Activated CD4-positive, alpha-beta T cell treated with anti-CD3 and anti-CD28 coated beads for 36 hours (primary cell): ENCODE results near the gene NPW. TPM values are rescaled to one million over a fixed set of nuclear protein-coding genes. Genes with fewer than 3 reads are reported as not detected.
A peak's percentile ranks its signal among the peaks of the same experiment; 100 is the strongest.

ENCODE experiments used
- ATAC-seq: fragments of 200-7000 bp; cut with Tn5 transposase; one replicate; pipeline ENCODE4 v1.10.0; 2021; ENCODE audit warnings: mild to moderate bottlenecking, moderate library complexity
- CTCF ChIA-PET: fragments of 350-600 bp; sonication (Branson Sonifier 250); formaldehyde crosslinking; loops from one replicate; lab custom pipeline; 2021; ENCODE audit warnings: antibody characterized with exemption; lab: Charles Lee
- POLR2A ChIA-PET: fragments of 350-600 bp; sonication (Branson Sonifier 250); formaldehyde crosslinking; loops from one replicate; lab custom pipeline; 2021; ENCODE audit warnings: antibody characterized with exemption, inconsistent platforms; lab: Charles Lee
- DNase-seq: peaks from one replicate; pipeline ENCODE4 v3.0.0-alpha.2; 2020
- H3K27ac Mint-ChIP-seq: one replicate; pipeline ENCODE4 v1.8.0; 2021; ENCODE audit warnings: mixed read lengths
- H3K27me3 Mint-ChIP-seq: one replicate; pipeline ENCODE4 v1.8.0; 2021; ENCODE audit warnings: mixed read lengths
- H3K36me3 Mint-ChIP-seq: one replicate; pipeline ENCODE4 v1.8.0; 2021; ENCODE audit warnings: low read depth, mixed read lengths
- H3K4me1 Mint-ChIP-seq: one replicate; pipeline ENCODE4 v1.8.0; 2021; ENCODE audit warnings: mixed read lengths
- H3K4me3 Mint-ChIP-seq: one replicate; pipeline ENCODE4 v1.8.0; 2021; ENCODE audit warnings: mild to moderate bottlenecking, moderate library complexity, mixed read lengths
- H3K9me3 Mint-ChIP-seq: one replicate; pipeline ENCODE4 v1.8.0; 2021; ENCODE audit warnings: low read depth, mixed read lengths
- intact Hi-C, 2 experiments: fragments of 100-400 bp; cut with DNase I in 1 of 2; cut with micrococcal nuclease in 1 of 2; formaldehyde crosslinking; loops; one replicate each; pipeline versions ENCODE4 v1.14.2 to v1.15.1; 2022 to 2024; cut with DNase I, micrococcal nuclease
- total RNA-seq, 2 experiments: library from RNA; stranded (reverse); gene quantifications; one replicate each; pipeline ENCODE4 v1.2.3, GENCODE V29; 2021

Gene NPW
- total RNA-seq: 1 to 10 TPM; 2.0 to 2.8 TPM

DNA sequence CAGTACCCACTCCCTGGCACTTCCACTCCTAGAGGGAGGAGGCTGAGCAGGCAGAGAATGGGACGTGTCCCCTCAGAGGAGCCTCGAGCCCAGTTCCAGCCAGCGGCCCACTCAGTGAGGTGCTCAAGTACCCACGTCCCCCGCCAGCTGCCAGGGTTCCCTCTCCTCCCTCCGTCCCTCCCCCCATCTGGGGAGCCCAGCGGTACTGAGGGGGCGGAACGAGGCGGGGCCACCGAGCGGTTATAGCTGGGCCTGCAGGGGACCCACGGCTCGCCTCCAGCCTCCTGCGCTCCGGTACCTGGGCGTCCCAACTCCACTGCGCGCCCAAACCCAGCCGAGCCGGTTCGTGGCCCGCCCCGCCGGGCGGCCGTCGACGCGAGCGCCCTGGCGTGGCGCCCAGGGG, at the start of gene NPW:
TSS of gene NPW (plus strand) at position 268 of the 403 bp plus-strand sequence.
- H3K36me3 Mint-ChIP-seq: no peaks in the 10 kb centered on the region
- H3K27me3 Mint-ChIP-seq: peaks cover 22% of the 10 kb centered on the region
- no peaks in the 10 kb centered on the region for H3K9me3 Mint-ChIP-seq
- H3K27ac Mint-ChIP-seq: no peak within 1 kb of the TSS
- no peak for ATAC-seq
- ChIA-PET CTCF (interaction anchor here (0.5 to 1.5 kb wide), 2 partner anchors 38 to 121 kb away, joined by 3 to 7 read pairs; partner anchors contain the start of gene NOXO1), POLR2A (interaction anchor here (1.2 kb wide), 1 partner anchor 136 kb away, joined by 4 read pairs; the partner anchor contains the start of gene TRAF7)
- DNase-seq: peak; percentile 58
- intact Hi-C loops: no loop called here
- peaks cover 15% of the 10 kb centered on the region for H3K4me1 Mint-ChIP-seq
- H3K4me3 Mint-ChIP-seq: no peak within 1 kb of the TSS

GRCh38 chr16:1971796-1972489, 47.6 kb upstream of the NPW start, which contains the start of gene TBL3:
TBL3 (plus strand) TSS chr16:1972053; CDS start chr16:1972165, 112 bp downstream.
- CTCF ChIA-PET: interaction anchor here (0.9 to 1.8 kb wide), 5 partner anchors 11 to 29 kb away, joined by 3 to 8 read pairs (median 4); partner anchors contain the start of genes GFER and MSRB1
- no peaks in the 10 kb centered on the region for H3K9me3 Mint-ChIP-seq

DNA sequence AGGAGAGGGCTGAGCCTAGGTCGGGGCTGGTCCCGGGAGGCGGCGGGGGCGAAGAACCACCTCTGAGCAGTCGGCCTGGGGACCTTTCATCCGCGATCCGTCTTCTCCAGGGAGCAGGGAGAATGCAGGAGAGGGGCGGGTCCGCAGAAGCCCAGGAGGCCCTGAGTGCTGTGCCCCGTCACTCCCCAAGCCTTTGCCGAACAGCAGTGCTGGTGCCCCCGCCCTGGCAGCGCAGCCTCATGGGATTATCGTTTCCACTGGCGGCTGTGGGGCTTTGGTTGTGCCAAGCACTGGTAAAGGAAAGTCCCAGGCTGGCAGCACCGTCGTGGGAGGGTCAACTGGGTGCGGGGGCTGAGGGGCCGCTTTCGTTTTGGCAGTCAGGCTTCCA, 47.1 kb upstream of the NPW start:
- POLR2A ChIA-PET: interaction anchor here (0.8 to 2.3 kb wide), 2 partner anchors 12 to 29 kb away, joined by 5 to 14 read pairs; partner anchors contain the start of gene MSRB1
- Mint-ChIP-seq H3K4me3 (peak overlapping the region; percentile 99), H3K27me3 (no peaks in the 10 kb centered on the region), H3K9me3 (no peaks in the 10 kb centered on the region), H3K27ac (peak overlapping the region; percentile 31), H3K36me3 (peaks cover 36% of the 10 kb centered on the region), H3K4me1 (peaks cover 16% of the 10 kb centered on the region)
- intact Hi-C loops: loop anchor here (1.0 to 5.0 kb wide), 6 partner anchors 12 to 552 kb away; partner anchors contain the start of genes GFER (in 1 of the 2), NTHL1 (in 1 of the 2), RNPS1 (in 1 of the 2) and SYNGR3 (in 1 of the 2)
- DNase-seq (peak; percentile 47), ATAC-seq (peak; percentile 3)
- CTCF ChIA-PET: interaction anchor here (0.9 to 1.0 kb wide), 2 partner anchors 10 to 12 kb away, joined by 3 read pairs; partner anchors contain the start of gene GFER

More at GRCh38 chr16:1971796-1972489, 47.6 kb upstream of the NPW start, which contains the start of gene TBL3:
- intact Hi-C loops: loop anchor here (1.0 to 5.0 kb wide), 10 partner anchors 12 to 552 kb away; partner anchors contain the start of genes MSRB1 (in 2 of the 2), E4F1 (in 1 of the 2), GFER (in 1 of the 2) and NTHL1 (in 1 of the 2)
- Mint-ChIP-seq H3K36me3 (peaks cover 33% of the 10 kb centered on the region), H3K4me3 (peak within 1 kb of the TSS; percentile 99), H3K27me3 (no peaks in the 10 kb centered on the region), H3K27ac (peak within 1 kb of the TSS; percentile 99), H3K4me1 (peaks cover 16% of the 10 kb centered on the region)
- POLR2A ChIA-PET: interaction anchor here (0.8 to 2.3 kb wide), 4 partner anchors 11 to 189 kb away, joined by 5 to 14 read pairs (median 7); partner anchors contain the start of genes MSRB1, NUBP2, SPSB3 and TRAF7
- DNase-seq (peak; percentile 98), ATAC-seq (peak; percentile 97)

DNA sequence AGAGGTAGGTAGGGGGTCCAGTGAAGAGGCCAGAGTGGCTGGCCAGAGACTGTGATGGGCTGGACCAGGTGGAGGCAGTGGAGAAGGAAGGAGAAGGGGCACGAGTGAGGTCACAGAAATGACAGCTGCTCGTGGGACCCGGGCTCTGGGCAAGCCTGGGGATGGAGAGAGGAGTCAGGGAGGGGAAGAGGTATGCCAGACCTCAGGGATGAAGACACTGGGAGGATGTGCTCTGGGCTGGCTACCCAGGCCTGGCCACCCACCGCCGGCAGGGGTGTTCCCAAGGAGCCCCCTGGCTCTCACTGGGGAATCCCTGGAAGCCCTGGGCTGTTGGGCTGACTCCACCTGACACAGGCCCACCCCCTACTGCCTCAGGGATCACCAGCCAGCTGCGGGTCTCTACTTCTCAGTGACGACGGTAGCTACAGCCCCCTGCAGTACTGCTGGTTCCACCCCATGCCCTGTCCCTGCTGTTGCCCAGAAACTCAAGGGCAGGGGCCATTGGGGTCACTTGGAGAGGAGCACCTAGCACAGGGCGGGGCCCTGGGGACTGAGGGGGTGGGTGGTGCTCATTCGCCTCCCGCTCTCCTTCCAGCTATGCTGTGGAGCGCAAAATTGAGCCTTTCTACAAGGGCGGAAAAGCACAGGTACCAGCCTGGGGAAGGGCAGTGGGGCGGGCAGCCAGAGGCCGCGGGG, 46.0 kb upstream of the NPW start:
- POLR2A ChIA-PET: no interaction called here
- H3K4me1 Mint-ChIP-seq: peaks cover 16% of the 10 kb centered on the region
- intact Hi-C loops: loop anchor here (2.0 to 5.0 kb wide), 2 partner anchors 15 to 294 kb away; partner anchors contain the start of genes RNPS1 (in 1 of the 2) and SYNGR3 (in 1 of the 2)
- H3K4me3 Mint-ChIP-seq: peak overlapping the region; percentile 10
- no peaks in the 10 kb centered on the region for H3K9me3 Mint-ChIP-seq
- H3K27me3 Mint-ChIP-seq: no peaks in the 10 kb centered on the region
- no peak overlapping the region for H3K27ac Mint-ChIP-seq
- ATAC-seq (no peak), DNase-seq (no peak)
- H3K36me3 Mint-ChIP-seq: peaks cover 37% of the 10 kb centered on the region
- CTCF ChIA-PET: no interaction called here

DNA sequence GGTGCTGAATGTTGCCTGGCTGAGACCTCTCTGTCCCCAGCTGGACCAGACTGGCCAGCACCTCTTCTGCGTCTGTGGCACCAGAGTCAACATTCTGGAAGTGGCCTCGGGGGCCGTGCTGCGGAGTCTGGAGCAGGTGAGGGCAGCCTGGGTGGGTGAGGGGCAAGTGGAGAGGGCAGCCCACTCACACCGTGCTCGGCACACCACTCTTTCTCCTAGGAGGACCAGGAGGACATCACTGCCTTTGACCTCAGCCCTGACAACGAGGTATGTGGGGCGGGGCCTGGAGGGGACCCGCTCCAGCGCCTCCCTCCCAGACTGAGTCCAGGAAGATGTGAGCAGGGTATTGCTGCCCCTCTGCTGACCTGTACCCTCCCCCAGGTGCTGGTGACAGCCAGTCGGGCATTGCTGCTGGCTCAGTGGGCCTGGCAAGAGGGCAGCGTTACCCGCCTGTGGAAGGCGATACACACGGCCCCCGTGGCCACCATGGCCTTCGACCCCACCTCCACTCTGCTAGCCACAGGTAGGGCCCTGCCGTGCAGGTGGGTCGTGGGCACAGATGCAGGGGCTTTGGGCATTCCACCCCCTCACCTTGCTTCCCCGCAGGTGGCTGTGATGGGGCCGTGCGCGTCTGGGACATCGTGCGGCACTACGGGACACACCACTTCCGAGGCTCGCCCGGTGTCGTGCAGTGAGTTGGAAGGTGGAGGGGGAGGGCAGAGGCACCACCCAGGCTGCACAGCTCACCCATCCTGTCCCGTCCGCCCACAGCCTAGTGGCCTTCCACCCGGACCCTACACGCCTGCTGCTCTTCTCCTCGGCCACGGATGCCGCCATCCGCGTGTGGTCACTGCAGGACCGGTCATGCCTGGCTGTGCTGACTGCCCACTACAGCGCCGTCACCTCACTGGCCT, 45.2 kb upstream of the NPW start:
- ATAC-seq (no peak), DNase-seq (no peak)
- intact Hi-C loops: loop anchor here in 1 of 2 experiments (5.0 kb wide), 1 partner anchor 293 kb away; the partner anchor contains the start of gene RNPS1
- no peaks in the 10 kb centered on the region for H3K9me3 Mint-ChIP-seq
- peaks cover 39% of the 10 kb centered on the region for H3K36me3 Mint-ChIP-seq
- no peak overlapping the region for H3K27ac Mint-ChIP-seq
- H3K4me3 Mint-ChIP-seq: no peak overlapping the region
- peaks cover 16% of the 10 kb centered on the region for H3K4me1 Mint-ChIP-seq
- H3K27me3 Mint-ChIP-seq: no peaks in the 10 kb centered on the region
- ChIA-PET POLR2A (interaction anchor here (1.2 kb wide), 1 partner anchor 10 kb away, joined by 5 read pairs; the partner anchor contains the start of gene RPS2), CTCF (no interaction called here)

DNA sequence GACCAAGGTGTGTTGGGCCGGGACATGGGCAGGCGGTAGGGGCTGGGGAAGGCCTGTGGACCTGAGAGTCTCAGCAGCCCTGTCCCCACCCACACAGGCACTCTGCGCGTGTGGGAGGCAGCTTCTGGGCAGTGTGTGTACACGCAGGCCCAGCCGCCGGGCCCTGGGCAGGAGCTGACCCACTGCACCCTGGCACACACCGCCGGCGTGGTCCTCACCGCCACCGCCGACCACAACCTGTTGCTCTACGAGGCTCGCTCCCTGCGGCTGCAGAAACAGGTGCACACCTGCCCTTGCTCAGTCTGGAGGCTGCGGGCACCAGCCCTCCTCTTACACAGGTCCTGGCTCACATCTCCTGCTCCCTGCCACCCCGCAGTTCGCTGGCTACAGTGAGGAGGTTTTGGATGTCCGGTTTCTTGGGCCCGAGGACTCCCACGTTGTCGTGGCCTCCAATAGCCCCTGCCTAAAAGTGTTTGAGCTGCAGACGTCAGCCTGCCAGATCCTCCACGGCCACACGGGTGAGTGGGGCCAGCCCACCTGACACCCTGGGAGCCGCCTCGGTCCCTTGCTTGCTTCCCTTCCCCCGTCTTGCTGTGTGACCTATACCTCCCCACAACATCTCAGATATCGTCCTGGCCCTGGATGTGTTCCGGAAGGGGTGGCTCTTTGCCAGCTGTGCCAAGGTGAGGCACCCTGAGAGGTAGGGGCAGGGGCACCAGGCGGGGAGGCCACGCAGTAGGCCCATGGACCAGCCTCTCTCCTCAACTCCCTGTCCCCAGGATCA, 44.0 kb upstream of the NPW start:
- no peaks in the 10 kb centered on the region for H3K9me3 Mint-ChIP-seq
- H3K4me3 Mint-ChIP-seq: no peak overlapping the region
- peaks cover 16% of the 10 kb centered on the region for H3K4me1 Mint-ChIP-seq
- H3K27ac Mint-ChIP-seq: no peak overlapping the region
- ChIA-PET POLR2A (interaction anchor here (1.2 kb wide), 1 partner anchor 11 kb away, joined by 5 read pairs; the partner anchor contains the start of gene RPS2), CTCF (no interaction called here)
- intact Hi-C loops: no loop called here
- ATAC-seq (no peak), DNase-seq (no peak)
- no peaks in the 10 kb centered on the region for H3K27me3 Mint-ChIP-seq
- H3K36me3 Mint-ChIP-seq: peaks cover 40% of the 10 kb centered on the region

GRCh38 chr16:1976216-1976520, 43.4 kb upstream of the NPW start:
- Mint-ChIP-seq H3K4me3 (no peak overlapping the region), H3K9me3 (no peaks in the 10 kb centered on the region), H3K36me3 (peaks cover 36% of the 10 kb centered on the region), H3K27ac (no peak overlapping the region), H3K27me3 (peaks cover 1% of the 10 kb centered on the region), H3K4me1 (peaks cover 13% of the 10 kb centered on the region)
- ATAC-seq (no peak), DNase-seq (no peak)
- intact Hi-C loops: no loop called here
- POLR2A ChIA-PET: no interaction called here
- CTCF ChIA-PET: interaction anchor here (0.6 to 0.9 kb wide), 2 partner anchors 164 to 318 kb away, joined by 3 read pairs; no protein-coding TSS in a partner anchor

DNA sequence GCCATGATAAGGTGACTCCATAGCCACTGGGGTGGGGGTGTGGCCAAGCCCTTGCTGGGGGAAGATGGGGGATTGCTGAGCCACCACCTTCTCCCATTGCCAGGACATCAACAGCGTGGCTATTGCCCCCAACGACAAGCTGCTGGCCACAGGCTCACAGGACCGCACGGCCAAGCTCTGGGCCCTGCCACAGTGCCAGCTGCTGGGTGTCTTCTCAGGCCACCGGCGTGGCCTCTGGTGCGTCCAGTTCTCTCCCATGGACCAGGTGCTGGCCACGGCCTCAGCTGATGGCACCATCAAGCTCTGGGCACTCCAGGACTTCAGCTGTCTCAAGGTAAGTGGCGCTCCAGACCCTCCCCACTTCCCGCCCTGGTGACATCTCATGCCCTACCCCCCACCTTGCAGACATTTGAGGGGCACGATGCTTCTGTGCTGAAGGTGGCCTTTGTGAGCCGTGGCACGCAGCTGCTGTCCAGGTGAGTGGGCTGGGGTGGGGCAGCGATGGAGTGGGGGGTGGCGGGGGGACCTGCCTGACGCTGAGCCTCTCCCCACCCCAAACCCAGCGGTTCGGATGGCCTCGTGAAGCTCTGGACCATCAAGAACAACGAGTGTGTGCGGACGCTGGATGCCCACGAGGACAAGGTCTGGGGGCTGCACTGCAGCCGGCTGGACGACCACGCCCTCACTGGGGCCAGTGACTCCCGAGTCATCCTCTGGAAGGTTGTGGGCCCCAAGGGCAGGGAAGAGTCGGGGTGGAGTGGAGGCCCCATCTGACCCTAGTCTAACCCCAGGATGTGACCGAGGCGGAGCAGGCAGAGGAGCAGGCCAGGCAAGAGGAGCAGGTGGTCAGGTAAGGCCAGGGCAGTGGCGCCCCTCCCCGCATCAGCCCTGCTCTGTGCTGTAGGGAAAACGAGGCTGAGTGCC, 42.4 kb upstream of the NPW start:
- Mint-ChIP-seq H3K27me3 (peaks cover 6% of the 10 kb centered on the region), H3K4me3 (no peak overlapping the region), H3K4me1 (peaks cover 15% of the 10 kb centered on the region), H3K9me3 (no peaks in the 10 kb centered on the region), H3K36me3 (peaks cover 34% of the 10 kb centered on the region), H3K27ac (no peak overlapping the region)
- DNase-seq (no peak), ATAC-seq (no peak)
- ChIA-PET POLR2A (interaction anchor here (0.6 to 2.1 kb wide), 3 partner anchors 163 to 275 kb away, joined by 3 to 5 read pairs (median 4); partner anchors contain the start of gene TRAF7), CTCF (interaction anchor here (0.7 to 0.9 kb wide), 2 partner anchors 163 to 430 kb away, joined by 3 read pairs; no protein-coding TSS in a partner anchor)
- intact Hi-C loops: no loop called here

DNA sequence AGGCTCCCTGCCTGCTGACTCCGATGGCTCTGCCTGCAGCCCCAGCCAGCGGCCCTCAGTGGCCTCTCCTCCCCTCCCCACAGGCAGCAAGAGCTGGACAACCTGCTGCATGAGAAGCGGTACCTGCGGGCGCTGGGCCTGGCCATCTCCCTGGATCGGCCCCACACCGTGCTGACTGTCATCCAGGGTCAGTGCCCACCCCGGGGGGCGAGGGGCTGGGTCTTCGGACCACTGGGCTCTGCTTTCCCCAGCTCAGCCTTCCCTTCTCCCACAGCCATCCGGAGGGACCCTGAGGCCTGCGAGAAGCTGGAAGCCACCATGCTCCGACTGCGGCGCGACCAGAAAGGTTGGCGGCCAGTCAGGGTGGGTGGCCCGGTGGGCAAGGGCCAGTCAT, 41.7 kb upstream of the NPW start:
- ChIA-PET POLR2A (interaction anchor here (2.1 kb wide), 1 partner anchor 178 kb away, joined by 4 read pairs; the partner anchor contains the start of gene TRAF7), CTCF (interaction anchor here (0.7 kb wide), 1 partner anchor 429 kb away, joined by 3 read pairs; no protein-coding TSS in a partner anchor)
- ATAC-seq: no peak
- peaks cover 13% of the 10 kb centered on the region for H3K27me3 Mint-ChIP-seq
- peaks cover 14% of the 10 kb centered on the region for H3K4me1 Mint-ChIP-seq
- H3K36me3 Mint-ChIP-seq: peaks cover 32% of the 10 kb centered on the region
- no peak for DNase-seq
- H3K4me3 Mint-ChIP-seq: no peak overlapping the region
- no peak overlapping the region for H3K27ac Mint-ChIP-seq
- intact Hi-C loops: no loop called here
- no peaks in the 10 kb centered on the region for H3K9me3 Mint-ChIP-seq
